ENCODE data around the gene MAGI3.
"Not testable (repeated sequence)": the region's sequence is repeated elsewhere in the genome, so short reads cannot be mapped to it uniquely, and the experiment has no call there.

Gene MAGI3

GRCh38 chr1:113579256-113580018 lies 189.1 kb downstream of the MAGI3 start:
- no peak for DNase-seq (ENCODE audit: low read depth, low spot score)

GRCh38 chr1:113581323-113581722 lies 191.0 kb downstream of the MAGI3 start:
- DNase-seq (ENCODE audit: low read depth, low spot score), result no peak

GRCh38 chr1:113582084-113582483 lies 191.8 kb downstream of the MAGI3 start:
- no peak for DNase-seq (ENCODE audit: low read depth, low spot score)

- DNase-seq (ENCODE audit: low read depth, low spot score), result no peak
These were observed 197.2 kb downstream of the MAGI3 start for GRCh38 chr1:113587475-113587874.

GRCh38 chr1:113592230-113592629 lies 201.9 kb downstream of the MAGI3 start:
- DNase-seq (ENCODE audit: low read depth, low spot score), result no peak

- no peak for DNase-seq (ENCODE audit: low read depth, low spot score)
These were observed 203.4 kb downstream of the MAGI3 start for GRCh38 chr1:113593550-113594297.

- DNase-seq (ENCODE audit: low read depth, low spot score), result not testable (repeated sequence)
These were observed 214.2 kb downstream of the MAGI3 start for GRCh38 chr1:113604466-113604865.

- DNase-seq (ENCODE audit: low read depth, low spot score), result no peak
These were observed 214.8 kb downstream of the MAGI3 start for GRCh38 chr1:113605146-113605545.

- no peak for DNase-seq (ENCODE audit: low read depth, low spot score)
These were observed 218.1 kb downstream of the MAGI3 start for GRCh38 chr1:113608399-113608798.

- DNase-seq (ENCODE audit: low read depth, low spot score), result no peak
These were observed 220.1 kb downstream of the MAGI3 start for GRCh38 chr1:113610372-113610771.

GRCh38 chr1:113615425-113615824 lies 225.1 kb downstream of the MAGI3 start:
- DNase-seq (ENCODE audit: low read depth, low spot score), result no peak

- DNase-seq (ENCODE audit: low read depth, low spot score), result no peak
These were observed 225.8 kb downstream of the MAGI3 start for GRCh38 chr1:113616156-113616555.

- no peak for DNase-seq (ENCODE audit: low read depth, low spot score)
These were observed 227.3 kb downstream of the MAGI3 start for GRCh38 chr1:113617438-113618141.

- DNase-seq (ENCODE audit: low read depth, low spot score), result no peak
These were observed 238.7 kb downstream of the MAGI3 start for GRCh38 chr1:113628997-113629396.

GRCh38 chr1:113630340-113631327 lies 240.3 kb downstream of the MAGI3 start:
- DNase-seq (ENCODE audit: low read depth, low spot score), result no peak

GRCh38 chr1:113641396-113641795 lies 251.1 kb downstream of the MAGI3 start:
- DNase-seq (ENCODE audit: low read depth, low spot score), result no peak

- DNase-seq (ENCODE audit: low read depth, low spot score), result no peak
These were observed 256.8 kb downstream of the MAGI3 start for GRCh38 chr1:113647164-113647563.

GRCh38 chr1:113648478-113648877 lies 258.2 kb downstream of the MAGI3 start:
- DNase-seq (ENCODE audit: low read depth, low spot score), result no peak

GRCh38 chr1:113652771-113653170 lies 262.5 kb downstream of the MAGI3 start:
- no peak for DNase-seq (ENCODE audit: low read depth, low spot score)

- no peak for DNase-seq (ENCODE audit: low read depth, low spot score)
These were observed 263.4 kb downstream of the MAGI3 start for GRCh38 chr1:113653741-113654140.

- DNase-seq (ENCODE audit: low read depth, low spot score), result no peak
These were observed 264.6 kb downstream of the MAGI3 start for GRCh38 chr1:113654883-113655282.
